Activated CD4-positive, alpha-beta T cell treated with anti-CD3 and anti-CD28 coated beads for 4 hours (primary cell): Measurements from ENCODE around the gene ROPN1.

Source experiments
- DNase-seq, 2 donors: peaks; one replicate each; pipeline ENCODE4 v3.0.0-alpha.2; 2020

Gene ROPN1

GRCh38 chr3:123947482-123947881 lies 44.4 kb downstream of the ROPN1 start:
- no peak for DNase-seq

GRCh38 chr3:123941542-123941941 lies 50.4 kb downstream of the ROPN1 start:
- DNase-seq: no peak

DNA sequence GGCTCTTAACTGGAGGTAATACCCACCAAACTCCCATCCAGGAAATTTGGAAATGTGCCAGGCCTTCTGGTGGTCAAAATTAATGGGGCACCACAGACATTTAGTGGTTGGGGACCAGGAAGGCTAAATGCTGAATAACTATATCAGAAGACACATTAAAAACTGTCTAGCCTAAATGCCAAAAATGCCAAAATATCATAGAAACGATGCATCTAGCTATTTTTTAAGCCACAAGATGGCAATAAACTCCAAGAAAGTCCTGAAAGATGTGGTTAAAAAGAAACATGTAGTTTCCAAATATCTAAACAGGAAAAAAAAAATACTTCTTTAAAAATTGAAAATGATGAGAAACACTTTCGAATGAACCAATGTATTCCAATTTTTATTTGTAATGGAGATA lies 50.8 kb downstream of the ROPN1 start:
- no peak for DNase-seq

DNA sequence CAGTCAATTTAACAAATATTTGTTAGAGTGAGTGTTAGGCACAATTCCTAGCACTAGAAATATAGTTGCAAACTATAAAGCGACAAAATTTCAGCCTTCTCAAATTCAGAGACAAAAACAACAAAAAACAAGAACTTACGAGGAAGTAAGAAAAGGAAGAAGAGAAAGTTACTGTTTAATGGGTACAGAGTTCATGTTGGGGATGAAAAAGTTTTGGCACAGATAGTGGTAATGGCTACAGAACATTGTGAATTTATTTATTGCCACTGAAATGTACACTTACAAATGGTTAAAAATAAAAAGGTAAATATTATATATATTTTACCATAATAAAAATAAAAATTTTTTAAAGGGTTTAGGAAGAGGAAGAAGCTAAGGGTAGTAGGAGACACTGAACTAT lies 52.2 kb downstream of the ROPN1 start:
- DNase-seq: no peak

DNA sequence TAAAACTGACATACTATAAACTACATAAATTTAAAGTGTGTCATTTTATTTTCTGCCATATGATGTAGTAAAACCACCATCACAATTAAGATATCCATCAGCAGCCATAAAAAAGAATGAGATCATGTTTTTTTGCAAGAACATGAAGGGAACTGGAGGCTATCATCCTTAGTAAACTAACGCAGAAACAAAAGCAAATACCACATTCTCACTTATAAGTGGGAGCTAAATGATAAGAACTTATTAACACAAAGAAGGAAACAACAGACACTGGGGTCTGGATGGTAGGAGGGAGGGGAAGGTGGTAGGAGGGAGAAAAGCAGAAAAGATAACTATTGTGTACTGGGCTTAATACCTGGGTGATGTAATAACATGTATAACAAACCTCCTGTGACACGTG lies 55.5 kb downstream of the ROPN1 start:
- no peak for DNase-seq

GRCh38 chr3:123935830-123936229 lies 56.1 kb downstream of the ROPN1 start:
- DNase-seq: no peak

DNA sequence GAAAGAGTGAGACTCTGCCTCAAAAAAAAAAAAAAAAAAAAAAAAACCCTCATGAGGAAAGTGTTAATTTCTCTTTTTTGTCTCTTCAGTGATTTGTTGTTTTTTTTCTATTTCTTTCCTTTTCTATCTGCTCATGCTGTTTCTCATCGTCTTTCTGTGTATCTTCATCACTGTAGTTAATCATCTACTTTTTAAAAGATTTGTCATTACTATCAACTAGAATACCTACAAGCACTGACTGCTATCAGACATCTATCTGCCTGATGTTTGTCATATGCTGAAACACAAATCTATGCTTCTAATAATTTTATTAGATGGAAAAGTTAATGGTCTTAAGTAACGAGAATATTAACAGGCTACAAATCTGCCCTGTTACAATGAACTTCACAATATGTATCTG lies 57.7 kb downstream of the ROPN1 start:
- DNase-seq: no peak

DNA sequence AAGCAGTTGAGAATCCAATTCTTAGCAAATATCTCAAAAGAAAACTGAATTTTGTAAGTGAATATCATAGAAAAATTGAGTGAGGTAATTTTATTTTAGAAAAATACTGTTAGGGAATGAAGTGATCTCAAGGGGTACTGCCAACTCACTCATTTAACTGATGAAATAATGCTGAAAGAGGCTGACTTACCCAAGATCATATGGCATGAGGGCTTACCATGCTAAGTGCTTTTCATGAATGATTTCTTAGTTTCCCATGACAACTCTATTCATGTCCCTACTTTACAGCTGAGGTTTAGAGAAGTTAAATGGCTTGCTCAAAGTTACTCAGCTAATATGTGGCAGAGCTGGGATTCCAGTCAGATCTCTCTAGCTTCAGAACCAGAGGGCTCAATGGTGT lies 61.5 kb downstream of the ROPN1 start:
- no peak for DNase-seq

GRCh38 chr3:123929325-123929724 lies 62.6 kb downstream of the ROPN1 start:
- DNase-seq: no peak

DNA sequence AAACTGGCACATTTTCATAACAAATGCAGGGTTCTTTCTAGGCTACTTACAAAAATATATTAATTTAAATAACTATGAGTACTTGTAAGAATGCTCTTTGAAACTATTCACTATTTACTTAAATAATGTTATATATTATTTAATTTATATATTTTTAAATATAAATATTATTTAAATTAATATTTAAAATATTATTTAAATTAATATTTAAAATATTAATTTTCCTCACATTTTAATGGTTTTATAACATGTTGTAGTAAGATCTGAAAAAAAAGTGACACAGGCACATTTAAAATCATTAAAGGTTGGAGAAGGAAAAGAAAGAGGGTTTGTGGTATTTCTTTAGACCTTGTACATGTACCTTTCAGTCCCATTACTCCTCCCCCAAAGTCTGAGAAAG lies 65.5 kb downstream of the ROPN1 start:
- DNase-seq: no peak

DNA sequence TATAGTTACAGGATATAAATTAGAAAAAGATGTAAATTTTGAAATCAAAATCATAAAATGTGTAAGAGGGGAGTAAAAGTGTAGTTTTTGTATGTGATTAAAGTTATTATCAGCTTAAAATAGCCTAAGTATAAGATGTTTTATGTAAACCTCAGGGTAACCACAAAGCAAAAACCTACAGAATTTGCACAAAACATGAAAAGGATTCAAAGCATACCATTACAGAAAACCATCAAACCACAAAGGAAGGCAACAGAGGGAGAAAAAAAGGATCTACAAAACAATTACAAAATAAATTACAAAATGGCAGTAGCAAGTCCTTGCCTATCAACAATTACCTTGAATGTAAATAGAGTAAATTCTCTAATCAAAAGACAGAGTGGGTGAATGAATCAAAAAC lies 71.1 kb downstream of the ROPN1 start:
- DNase-seq: no peak

DNA sequence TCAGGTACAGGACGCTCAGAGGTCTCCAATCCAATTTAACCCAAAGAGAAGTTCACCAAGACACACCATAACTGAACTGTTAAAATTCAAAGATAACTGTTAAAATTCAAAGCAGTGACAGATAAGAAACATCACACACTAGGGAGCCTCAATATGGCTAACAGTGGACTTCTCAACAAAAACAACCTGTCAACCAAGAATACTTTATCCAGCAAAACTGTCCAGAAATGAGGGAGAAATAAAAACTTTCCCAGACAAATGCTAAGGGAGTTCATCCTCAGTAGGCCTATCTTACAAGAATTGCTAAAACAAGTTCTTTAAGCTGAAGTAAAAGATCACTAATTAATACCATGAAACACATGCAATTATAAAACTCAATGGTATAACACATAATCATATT lies 71.5 kb downstream of the ROPN1 start:
- DNase-seq: no peak

DNA sequence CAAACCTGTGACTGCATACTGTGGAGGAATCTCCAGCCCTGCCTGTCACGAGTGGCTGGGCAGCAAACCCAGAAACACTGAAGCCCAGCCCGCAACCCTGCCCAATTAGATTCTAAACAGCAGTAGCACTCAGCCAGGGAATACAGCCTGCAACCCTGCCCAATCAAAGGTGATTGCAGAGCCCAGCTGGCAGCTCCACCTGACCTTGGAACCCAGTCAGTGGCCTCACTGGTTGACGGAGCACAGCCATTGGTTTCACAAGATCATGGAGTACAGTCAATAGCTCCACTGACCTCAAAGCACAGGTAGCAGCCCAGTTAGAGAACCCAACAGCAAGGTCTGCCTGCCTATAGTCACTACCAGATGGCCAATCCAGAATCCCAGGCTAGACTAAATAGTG lies 72.6 kb downstream of the ROPN1 start:
- no peak for DNase-seq
